RWPE2 (cell line): ENCODE measurements around the gene KRT9.
A peak's percentile ranks its signal among the peaks of the same experiment; 100 is the strongest.

Experiments
- ATAC-seq: fragments of 200-7000 bp; cut with Tn5 transposase; 3 replicates; pipeline ENCODE4 v1.9.1; 2021; ENCODE audit warnings: low read depth
- DNase-seq: peaks from one replicate; pipeline ENCODE4 v3.0.0-alpha.2; 2020; ENCODE audit warnings: low spot score
- H3K27ac ChIP-seq: fragments of 450-650 bp; 2 replicates; pipeline ENCODE4 v1.5.1; 2017; ENCODE audit warnings: mild to moderate bottlenecking; ENCODE audit not compliant: poor library complexity, severe bottlenecking
- H3K27me3 ChIP-seq: fragments of 250-450 bp; sonication (Bioruptor Pico); 2 replicates; pipeline ENCODE4 v1.5.1; 2021; ENCODE audit warnings: mild to moderate bottlenecking, moderate library complexity; ENCODE audit not compliant: insufficient read depth, poor library complexity, severe bottlenecking
- H3K36me3 ChIP-seq: fragments of 250-450 bp; sonication (Bioruptor Pico); 2 replicates; pipeline ENCODE4 v1.5.1; 2020; ENCODE audit warnings: low read depth, mild to moderate bottlenecking, moderate library complexity
- H3K4me1 ChIP-seq: fragments of 250-450 bp; sonication (Bioruptor Pico); 2 replicates; pipeline ENCODE4 v1.5.1; 2021; ENCODE audit warnings: mild to moderate bottlenecking, moderate library complexity; ENCODE audit not compliant: insufficient read depth, poor library complexity, severe bottlenecking
- H3K4me3 ChIP-seq: fragments of 250-450 bp; sonication (Bioruptor Pico); 2 replicates; pipeline ENCODE4 v1.5.1; 2021; ENCODE audit warnings: mild to moderate bottlenecking, moderate library complexity; ENCODE audit not compliant: severe bottlenecking
- H3K9me3 ChIP-seq: fragments of 250-450 bp; sonication (Bioruptor Pico); 2 replicates; pipeline ENCODE4 v1.5.1; 2021; ENCODE audit warnings: mild to moderate bottlenecking, moderate library complexity; ENCODE audit not compliant: severe bottlenecking
- CTCF ChIP-seq: fragments of 450-650 bp; IDR thresholded peaks from one replicate; pipeline ENCODE4 v1.5.1; 2017; ENCODE audit warnings: mild to moderate bottlenecking, moderate library complexity; ENCODE audit not compliant: poor library complexity, severe bottlenecking

The KRT9 gene

GRCh38 chr17:41538565-41538991, 33.3 kb downstream of the KRT9 start:
- H3K36me3 ChIP-seq = no peaks in the 10 kb centered on the region
- no peak overlapping the region for H3K4me3 ChIP-seq
- H3K9me3 ChIP-seq = no peaks in the 10 kb centered on the region
- TF ChIP-seq CTCF = no peak
- peaks cover 38% of the 10 kb centered on the region for H3K4me1 ChIP-seq
- H3K27ac ChIP-seq = peak overlapping the region; percentile 68
- no peak for DNase-seq
- H3K27me3 ChIP-seq = no peaks in the 10 kb centered on the region
- ATAC-seq = peak; percentile 47

- no peak overlapping the region for H3K4me3 ChIP-seq
- DNase-seq = no peak
- peak overlapping the region; percentile 68 for H3K27ac ChIP-seq
- no peak for TF ChIP-seq CTCF
- no peaks in the 10 kb centered on the region for H3K27me3 ChIP-seq
- H3K36me3 ChIP-seq = no peaks in the 10 kb centered on the region
- peak; percentile 58 for ATAC-seq
- H3K9me3 ChIP-seq = no peaks in the 10 kb centered on the region
- H3K4me1 ChIP-seq = peaks cover 38% of the 10 kb centered on the region
These were observed 33.9 kb downstream of the KRT9 start for GRCh38 chr17:41537990-41538389.

- peaks cover 38% of the 10 kb centered on the region for H3K4me1 ChIP-seq
- ATAC-seq = no peak
- H3K27ac ChIP-seq = peak overlapping the region; percentile 68
- no peak for DNase-seq
- no peaks in the 10 kb centered on the region for H3K36me3 ChIP-seq
- H3K27me3 ChIP-seq = no peaks in the 10 kb centered on the region
- no peaks in the 10 kb centered on the region for H3K9me3 ChIP-seq
- H3K4me3 ChIP-seq = no peak overlapping the region
- no peak for TF ChIP-seq CTCF
These were observed 34.3 kb downstream of the KRT9 start for GRCh38 chr17:41537614-41537954.

GRCh38 chr17:41536741-41537613, 34.9 kb downstream of the KRT9 start:
- no peak for ATAC-seq
- H3K9me3 ChIP-seq = no peaks in the 10 kb centered on the region
- H3K27ac ChIP-seq = peak overlapping the region; percentile 68
- H3K4me3 ChIP-seq = no peak overlapping the region
- peaks cover 38% of the 10 kb centered on the region for H3K4me1 ChIP-seq
- DNase-seq = no peak
- H3K27me3 ChIP-seq = no peaks in the 10 kb centered on the region
- H3K36me3 ChIP-seq = no peaks in the 10 kb centered on the region
- no peak for TF ChIP-seq CTCF
